H1 (cell line): ENCODE results near the gene ABCC2. TPM values are rescaled to one million over a fixed set of nuclear protein-coding genes. Genes with fewer than 3 reads are reported as not detected.

Source experiments
- CTCF ChIA-PET: fragments of 300-600 bp; sonication (Branson Sonifier 250); formaldehyde crosslinking; loops from one replicate; lab custom pipeline; 2021; ENCODE audit not compliant: partially characterized antibody; lab: Charles Lee
- POLR2A ChIA-PET: fragments of 300-600 bp; sonication (Branson Sonifier 250); formaldehyde crosslinking; loops from one replicate; lab custom pipeline; 2021; ENCODE audit warnings: inconsistent platforms; ENCODE audit not compliant: partially characterized antibody; lab: Charles Lee
- DNase-seq, 2 experiments: peaks; one replicate each; pipeline versions ENCODE4 v3.0.0 to v3.0.0-alpha.2; 2010 to 2022; ENCODE audit warnings: low spot score in 2 of 2, low read depth in 1 of 2, mixed read lengths in 1 of 2
- FAIRE-seq: peaks from 2 replicates; lab custom pipeline; 2011; peaks lifted over from hg19 to GRCh38; lab: Jason Lieb, UNC
- H2AFZ ChIP-seq: 2 replicates; pipeline ENCODE4 v1.8.1; 2012; ENCODE audit warnings: low read length, inconsistent platforms
- H2AK5ac ChIP-seq: 2 replicates; pipeline ENCODE4 v1.6.1; 2013; ENCODE audit warnings: low read depth, low read length
- H2BK120ac ChIP-seq: replicated peaks from 2 replicates; pipeline ENCODE3; 2013; ENCODE audit warnings: low read depth, low read length, inconsistent platforms
- H2BK12ac ChIP-seq: 2 replicates; pipeline ENCODE4 v1.6.1; 2013; ENCODE audit warnings: low read depth, low read length
- H2BK15ac ChIP-seq: 2 replicates; pipeline ENCODE4 v1.6.1; 2013; ENCODE audit warnings: low read length
- H2BK20ac ChIP-seq: 2 replicates; pipeline ENCODE4 v1.6.1; 2013; ENCODE audit warnings: low read length
- H2BK5ac ChIP-seq: 2 replicates; pipeline ENCODE4 v1.6.1; 2013; ENCODE audit warnings: low read depth, low read length
- H3K14ac ChIP-seq: 2 replicates; pipeline ENCODE4 v1.6.1; 2013; ENCODE audit warnings: inconsistent platforms; ENCODE audit not compliant: insufficient read length
- H3K18ac ChIP-seq: 2 replicates; pipeline ENCODE4 v1.6.1; 2013; ENCODE audit warnings: low read length; ENCODE audit errors: extremely low read depth
- H3K23ac ChIP-seq: 2 replicates; pipeline ENCODE4 v1.6.1; 2013; ENCODE audit warnings: inconsistent platforms; ENCODE audit not compliant: insufficient read length
- H3K23me2 ChIP-seq: 2 replicates; pipeline ENCODE4 v1.6.1; 2013; ENCODE audit warnings: low read depth, low read length
- H3K27ac ChIP-seq: 2 replicates; pipeline ENCODE4 v1.6.1; 2011; ENCODE audit warnings: low read depth, low read length, inconsistent platforms
- H3K27me3 ChIP-seq, 4 experiments: replicated peaks in 1 of 4; 1 replicate in 1 of 4; 2 replicates in 3 of 4; pipeline versions ENCODE4 v1.6.1 to v1.8.1; 2011 to 2013; ENCODE audit warnings: low read length in 3 of 4, mild to moderate bottlenecking in 3 of 4, inconsistent platforms in 2 of 4, mixed read lengths in 2 of 4, moderate library complexity in 1 of 4; ENCODE audit not compliant: control insufficient read depth in 3 of 4, insufficient read depth in 3 of 4; ENCODE audit errors: extremely low read depth in 1 of 4
- H3K36me3 ChIP-seq, 4 experiments: 2 replicates each; pipeline versions ENCODE4 v1.6.1 to v1.8.1; 2011 to 2013; ENCODE audit warnings: mild to moderate bottlenecking in 4 of 4, low read length in 3 of 4, moderate library complexity in 2 of 4, control low read depth in 1 of 4, inconsistent platforms in 1 of 4; ENCODE audit not compliant: insufficient read depth in 4 of 4, control insufficient read depth in 2 of 4
- H3K4ac ChIP-seq: replicated peaks from 2 replicates; pipeline ENCODE3; 2013; ENCODE audit warnings: low read length, low read depth, mixed read lengths, inconsistent platforms; ENCODE audit not compliant: insufficient read length
- H3K4me1 ChIP-seq, 4 experiments: replicated peaks in 1 of 4; 1 replicate in 1 of 4; 2 replicates in 3 of 4; pipeline versions ENCODE4 v1.6.1 to v1.8.1; 2011 to 2013; ENCODE audit warnings: low read length in 3 of 4, inconsistent platforms in 2 of 4, mixed read lengths in 1 of 4; ENCODE audit not compliant: insufficient read depth in 4 of 4, control insufficient read depth in 3 of 4
- H3K4me2 ChIP-seq, 2 experiments: 2 replicates each; pipeline versions ENCODE4 v1.6.1 to v1.8.1; 2011 to 2013; ENCODE audit warnings: low read depth in 2 of 2, low read length in 2 of 2, control low read depth in 1 of 2, inconsistent platforms in 1 of 2, mild to moderate bottlenecking in 1 of 2; ENCODE audit not compliant: insufficient read depth in 1 of 2
- H3K4me3 ChIP-seq, 4 experiments: fragments of 200-600, 300-600 bp in 1 of 4; sonication (generic), shearing (Covaris generic), sonication (Bioruptor Twin) in 1 of 4; 2 replicates each; pipeline versions ENCODE4 v1.5.1 to v1.8.1; 2011 to 2016; ENCODE audit warnings: low read length in 4 of 4, low read depth in 3 of 4, control low read depth in 2 of 4, inconsistent platforms in 2 of 4, mild to moderate bottlenecking in 2 of 4, mixed read lengths in 1 of 4, moderate library complexity in 1 of 4; ENCODE audit not compliant: insufficient read depth in 2 of 4; ENCODE audit errors: extremely low read depth in 1 of 4
- H3K56ac ChIP-seq: replicated peaks from 2 replicates; pipeline ENCODE3; 2013; ENCODE audit warnings: low read depth, mild to moderate bottlenecking, mixed read lengths, low read length, inconsistent platforms; ENCODE audit not compliant: insufficient read length
- H3K79me1 ChIP-seq: 2 replicates; pipeline ENCODE4 v1.6.1; 2013; ENCODE audit warnings: low read depth, low read length, control low read depth
- H3K79me2 ChIP-seq, 2 experiments: 2 replicates each; pipeline versions ENCODE4 v1.6.1 to v1.8.1; 2012 to 2013; ENCODE audit warnings: low read length in 2 of 2, mild to moderate bottlenecking in 2 of 2, inconsistent platforms in 1 of 2; ENCODE audit not compliant: insufficient read depth in 2 of 2, control insufficient read depth in 1 of 2
- H3K9ac ChIP-seq, 4 experiments: replicated peaks in 1 of 4; 1 replicate in 1 of 4; 2 replicates in 3 of 4; pipeline versions ENCODE4 v1.6.1 to v1.8.1; 2011 to 2013; ENCODE audit warnings: low read depth in 3 of 4, low read length in 3 of 4, control low read depth in 2 of 4, mild to moderate bottlenecking in 2 of 4, moderate library complexity in 2 of 4, inconsistent platforms in 1 of 4; ENCODE audit errors: extremely low read depth in 1 of 4
- H3K9me3 ChIP-seq, 2 experiments: 2 replicates each; pipeline versions ENCODE4 v1.6.1 to v1.8.1; 2012 to 2013; ENCODE audit warnings: mild to moderate bottlenecking in 2 of 2, moderate library complexity in 2 of 2, control low read depth in 1 of 2, inconsistent platforms in 1 of 2, low read depth in 1 of 2, low read length in 1 of 2, mixed read lengths in 1 of 2; ENCODE audit not compliant: insufficient read depth in 2 of 2
- H4K20me1 ChIP-seq, 2 experiments: replicated peaks in 1 of 2; 2 replicates each; pipeline versions ENCODE3 to v1.8.1; 2011 to 2013; ENCODE audit warnings: inconsistent platforms in 2 of 2, low read length in 2 of 2, mild to moderate bottlenecking in 1 of 2; ENCODE audit not compliant: insufficient read depth in 2 of 2, control insufficient read depth in 1 of 2
- H4K5ac ChIP-seq: 2 replicates; pipeline ENCODE4 v1.6.1; 2013; ENCODE audit warnings: low read length, low read depth, mixed read lengths, inconsistent platforms; ENCODE audit not compliant: insufficient read length
- H4K8ac ChIP-seq: 2 replicates; pipeline ENCODE4 v1.8.0; 2013; ENCODE audit warnings: mild to moderate bottlenecking, moderate library complexity, low read length, inconsistent platforms; ENCODE audit not compliant: insufficient read depth; ENCODE audit errors: extremely low read depth
- H4K91ac ChIP-seq: replicated peaks from 2 replicates; pipeline ENCODE3; 2013; ENCODE audit warnings: low read length, mixed read lengths, inconsistent platforms; ENCODE audit not compliant: insufficient read length
- MAFK ChIP-seq: IDR thresholded peaks from 2 replicates; pipeline ENCODE4 v1.6.1; 2012; ENCODE audit warnings: low read depth, mild to moderate bottlenecking, improper control_type of control experiment, low read length
- WGBS, 2 experiments: shearing (Covaris generic) in 1 of 2; methylation state at CpG; one replicate each; pipeline versions ENCODE4 v1.1.6 to v1.1.7; 2013 to 2015; ENCODE audit warnings: low lambda C conversion rate in 2 of 2, mixed read lengths in 2 of 2, inconsistent platforms in 1 of 2, low coverage in 1 of 2, missing lambda C conversion rate in 1 of 2; ENCODE audit not compliant: insufficient replicate concordance in 2 of 2, insufficient coverage in 1 of 2, insufficient read length in 1 of 2; ENCODE audit errors: extremely low coverage in 1 of 2, missing lambda C conversion rate in 1 of 2; 5-methylcytosine and 5-hydroxymethylcytosine counted together
- polyA plus RNA-seq, 7 experiments: library from polyadenylated mRNA; depleted of rRNA in 3 of 7; stranded (reverse) in 5 of 7; unstranded in 2 of 7; fragments of >200 nt in 5 of 7; fragments of 200-250 nt in 2 of 7; gene quantifications; 1 replicate in 5 of 7; 2 replicates in 1 of 7; 4 replicates in 1 of 7; pipeline versions ENCODE4 v1.2.1 to v1.2.3, GENCODE V29; 2011 to 2013; ENCODE audit warnings: missing spikeins in 2 of 7, mixed read lengths in 2 of 7
- total RNA-seq: library from RNA; stranded (reverse); fragmentation: NEBNext Ultra II Directional; extraction: Animal tissue kit (Norgen Biotek cat#: 25700); gene quantifications from 2 replicates; pipeline ENCODE4 v1.2.1, GENCODE V29; 2021

ABCC2 gene
- total and polyA plus RNA-seq, 2 of the 8 experiments (the other 6 are each of a cell fraction or from before 2014, with no cell fraction given): 0.74 to 1.1 TPM

DNA sequence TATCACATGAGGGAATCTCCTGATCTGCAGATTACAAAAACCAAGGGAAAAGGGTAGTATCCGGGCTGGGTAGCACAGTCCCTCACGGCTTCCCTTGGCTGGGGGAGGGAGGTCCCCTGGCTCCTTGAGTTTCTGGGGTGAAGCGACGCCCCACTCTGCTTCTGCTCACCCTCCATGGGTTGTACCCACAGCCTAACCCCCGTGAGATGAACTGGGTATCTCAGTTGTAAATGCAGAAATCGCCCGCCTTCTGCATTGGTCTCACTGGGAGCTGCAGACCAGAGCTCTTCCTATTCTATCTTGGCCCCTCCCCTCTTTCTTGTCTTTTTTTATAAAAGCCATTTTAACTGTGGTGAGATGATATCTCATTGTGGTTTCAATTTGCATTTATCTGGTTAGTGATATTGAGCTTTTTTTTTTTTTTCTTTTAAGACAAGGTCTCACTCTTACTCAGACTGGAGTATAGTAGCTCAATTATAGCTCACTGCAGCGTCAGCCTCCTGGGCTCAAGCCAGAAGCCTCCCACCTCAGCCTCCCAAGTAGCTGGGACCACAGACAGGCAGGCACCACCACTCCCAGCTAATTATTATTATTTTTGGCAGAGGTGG is 87.8 kb downstream of the ABCC2 start:
- H3K14ac ChIP-seq: no peak overlapping the region
- H2BK12ac ChIP-seq: no peak overlapping the region
- no peak overlapping the region for H2BK120ac ChIP-seq
- no peak overlapping the region for H3K27ac ChIP-seq
- H2AK5ac ChIP-seq: no peak overlapping the region
- H3K23me2 ChIP-seq: no peaks in the 10 kb centered on the region
- H4K8ac ChIP-seq: no peak overlapping the region
- WGBS, 2 experiments: 91% methylated on average over 8 of the region's 8 CpGs; no CpG with 5 or more reads in 1 of the 2 experiments
- H3K4ac ChIP-seq: no peak overlapping the region
- no peaks in the 10 kb centered on the region for H3K4me1 ChIP-seq
- H3K9me3 ChIP-seq: no peaks in the 10 kb centered on the region
- no peaks in the 10 kb centered on the region for H3K27me3 ChIP-seq
- ChIA-PET POLR2A (interaction anchor here (0.6 to 0.9 kb wide), 2 partner anchors 21 to 318 kb away, joined by 3 read pairs; no protein-coding TSS in a partner anchor), CTCF (interaction anchor here (1.0 to 4.4 kb wide), 7 partner anchors 11 to 177 kb away, joined by 4 to 28 read pairs (median 6); no protein-coding TSS in a partner anchor)
- no peak overlapping the region for H3K18ac ChIP-seq
- no peak overlapping the region for H2BK20ac ChIP-seq
- no peak overlapping the region for H2AFZ ChIP-seq
- no peak overlapping the region for H4K5ac ChIP-seq
- no peaks in the 10 kb centered on the region for H4K20me1 ChIP-seq
- H2BK15ac ChIP-seq: no peak overlapping the region
- H3K79me2 ChIP-seq: no peaks in the 10 kb centered on the region
- TF ChIP-seq MAFK: no peak
- FAIRE-seq (no peak), DNase-seq (no peak)
- H3K4me3 ChIP-seq: no peak overlapping the region
- no peak overlapping the region for H3K9ac ChIP-seq
- no peak overlapping the region for H3K56ac ChIP-seq
- H3K23ac ChIP-seq: no peak overlapping the region
- H3K4me2 ChIP-seq: no peak overlapping the region
- H4K91ac ChIP-seq: no peak overlapping the region
- H3K36me3 ChIP-seq: peaks cover 0 to 5% (median 0%) of the 10 kb centered on the region in 4 experiments; a peak in 2 of 8 replicates
- no peaks in the 10 kb centered on the region for H3K79me1 ChIP-seq
- H2BK5ac ChIP-seq: no peak overlapping the region
